Measurements from ENCODE around the gene PTGDR2.

DNA sequence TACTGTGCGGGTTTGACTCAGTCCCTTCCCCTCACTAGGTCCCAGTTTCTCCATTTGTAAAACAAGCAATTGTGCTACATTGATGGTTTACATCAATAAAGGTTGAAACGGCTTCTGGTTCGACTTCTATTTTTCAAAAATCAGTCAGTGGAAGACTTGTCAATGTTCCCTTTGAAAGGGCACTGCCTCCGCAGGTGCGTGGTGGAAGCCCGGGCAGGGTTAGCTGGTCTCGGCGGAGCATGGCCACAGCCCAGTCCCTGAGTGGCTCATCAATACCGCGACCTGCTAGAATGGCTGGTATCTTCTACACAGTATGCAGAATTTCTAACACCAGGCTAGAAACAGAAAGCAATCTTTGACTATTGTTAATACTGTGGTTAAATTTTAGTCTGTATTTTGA, 54.6 kb downstream of the PTGDR2 start:
- TF ChIP-seq POLR2A (IDR thresholded peaks at IDR 0.05; ENCODE audit: low read depth, low read length) (no peak), TAF1 (IDR thresholded peaks at IDR 0.05; ENCODE audit: borderline replicate concordance, low read depth, low read length) (no peak)
